Measurements from ENCODE around the gene MKNK2. TPM values are rescaled to one million over a fixed set of nuclear protein-coding genes. Genes with fewer than 3 reads are reported as not detected.

The MKNK2 gene
- total and polyA plus RNA-seq, 2 of the 13 experiments (the other 11 are each of a cell fraction or from before 2014, with no cell fraction given): 44.9 to 112 TPM

DNA sequence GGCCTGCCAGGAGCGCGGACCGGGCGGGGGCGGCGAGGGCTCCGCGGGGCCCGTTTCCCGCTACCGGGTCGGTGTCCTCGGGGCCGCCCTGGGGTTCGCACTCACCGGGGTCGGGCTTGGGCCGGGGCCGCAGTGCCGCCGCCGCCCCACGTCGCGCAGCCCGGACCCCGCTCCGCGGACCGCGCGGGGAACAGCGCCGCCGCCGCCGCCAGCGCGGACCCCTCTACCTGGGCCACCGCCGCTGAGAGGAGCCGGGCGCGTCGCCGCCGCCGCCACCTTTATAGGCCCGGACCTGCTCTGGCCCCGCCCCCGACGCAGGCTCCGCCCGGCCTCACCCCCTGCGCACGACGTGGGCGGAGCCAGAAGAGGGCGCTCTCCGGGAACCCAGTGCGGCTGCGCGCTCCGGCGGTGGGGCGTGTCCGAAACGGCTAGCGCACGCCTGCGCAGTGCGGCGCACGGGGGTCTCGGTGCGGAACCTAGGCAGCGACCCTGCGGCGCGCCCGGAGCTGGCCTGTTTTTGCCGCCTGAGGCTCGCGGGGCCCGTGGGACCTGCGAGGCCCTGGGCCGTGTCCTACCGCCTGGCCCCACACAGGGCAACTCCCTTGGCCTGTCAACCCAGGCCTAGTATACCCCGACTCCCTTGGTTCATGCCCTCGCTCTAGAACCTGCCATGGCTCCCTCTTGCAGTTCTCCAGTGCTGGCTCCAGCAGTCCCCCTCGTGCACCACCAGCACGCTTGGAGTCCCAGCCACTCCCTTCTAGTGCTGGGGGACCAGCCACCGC, at the start of gene MKNK2 (continued):
- TF ChIP-seq SCMH1 (CRISPR knock-in tag; IDR thresholded peaks at IDR 0.05; ENCODE audit: borderline replicate concordance) (no peak), ZNF839 (CRISPR knock-in tag; IDR thresholded peaks at IDR 0.05; ENCODE audit: borderline replicate concordance) (0 out of 2 replicates have a peak, but pooled peaks have one; percentile 25), ELF3 (CRISPR knock-in tag; IDR thresholded peaks at IDR 0.05) (0 out of 2 replicates have a peak, but pooled peaks have one; percentile 8), RXRA (CRISPR knock-in tag; IDR thresholded peaks at IDR 0.05) (peak; percentile 60; the same call in 1 of the 2 replicates), AGO2 (optimal IDR thresholded peaks at IDR 0.05; ENCODE audit: low read depth, low read length) (peak; percentile 9), CREM (IDR thresholded peaks at IDR 0.05) (no peak), CREM (CRISPR knock-in tag; IDR thresholded peaks at IDR 0.05) (0 out of 2 replicates have a peak, but pooled peaks have one; percentile 46), ZNF136 (CRISPR knock-in tag; IDR thresholded peaks at IDR 0.05; ENCODE audit: low read depth) (no peak), DPF2 (CRISPR knock-in tag; IDR thresholded peaks at IDR 0.05; ENCODE audit: borderline replicate concordance, low read depth) (no peak), ZNF441 (CRISPR knock-in tag; IDR thresholded peaks at IDR 0.05; ENCODE audit: borderline replicate concordance) (peak; percentile 68), MLLT10 (CRISPR knock-in tag; IDR thresholded peaks at IDR 0.05) (no peak), ZFP37 (CRISPR knock-in tag; IDR thresholded peaks at IDR 0.05; ENCODE audit: borderline replicate concordance) (no peak), TEAD3 (CRISPR knock-in tag; optimal IDR thresholded peaks at IDR 0.05; ENCODE audit: borderline replicate concordance) (peak; percentile 13), TAF15 (IDR thresholded peaks at IDR 0.05; ENCODE audit: low read depth, low read length, poor library complexity, severe bottlenecking) (no peak), STAG1 (CRISPR knock-in tag; IDR thresholded peaks at IDR 0.05) (no peak), TBX2 (CRISPR knock-in tag; IDR thresholded peaks at IDR 0.05; ENCODE audit: borderline replicate concordance) (peak; percentile 81), ZNF879 (CRISPR knock-in tag; IDR thresholded peaks at IDR 0.05) (0 out of 2 replicates have a peak, but pooled peaks have one; percentile 67), ZNF746 (CRISPR knock-in tag; IDR thresholded peaks at IDR 0.05) (no peak), NONO (IDR thresholded peaks at IDR 0.05) (no peak), NONO (CRISPR knock-in tag; conservative IDR thresholded peaks at IDR 0.05) (peak; percentile 61; the same call in 1 of the 2 replicates), GATAD1 (CRISPR knock-in tag; IDR thresholded peaks at IDR 0.05) (no peak)
- TF ChIP-seq, protein P1, sequence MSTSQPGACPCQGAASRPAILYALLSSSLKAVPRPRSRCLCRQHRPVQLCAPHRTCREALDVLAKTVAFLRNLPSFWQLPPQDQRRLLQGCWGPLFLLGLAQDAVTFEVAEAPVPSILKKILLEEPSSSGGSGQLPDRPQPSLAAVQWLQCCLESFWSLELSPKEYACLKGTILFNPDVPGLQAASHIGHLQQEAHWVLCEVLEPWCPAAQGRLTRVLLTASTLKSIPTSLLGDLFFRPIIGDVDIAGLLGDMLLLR (CRISPR knock-in tag; IDR thresholded peaks at IDR 0.05): peak; percentile 77; the same call in 1 of the 2 replicates
- TF ChIP-seq, protein P2, sequence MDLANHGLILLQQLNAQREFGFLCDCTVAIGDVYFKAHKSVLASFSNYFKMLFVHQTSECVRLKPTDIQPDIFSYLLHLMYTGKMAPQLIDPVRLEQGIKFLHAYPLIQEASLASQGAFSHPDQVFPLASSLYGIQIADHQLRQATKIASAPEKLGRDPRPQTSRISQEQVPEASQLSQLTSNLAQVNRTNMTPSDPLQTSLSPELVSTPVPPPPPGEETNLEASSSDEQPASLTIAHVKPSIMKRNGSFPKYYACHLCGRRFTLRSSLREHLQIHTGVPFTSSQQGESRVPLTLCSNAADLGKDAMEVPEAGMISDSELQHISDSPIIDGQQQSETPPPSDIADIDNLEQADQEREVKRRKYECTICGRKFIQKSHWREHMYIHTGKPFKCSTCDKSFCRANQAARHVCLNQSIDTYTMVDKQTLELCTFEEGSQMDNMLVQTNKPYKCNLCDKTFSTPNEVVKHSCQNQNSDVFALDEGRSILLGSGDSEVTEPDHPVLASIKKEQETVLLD (CRISPR knock-in tag; IDR thresholded peaks at IDR 0.05; ENCODE audit: low read depth): peak; percentile 33; the same call in 1 of the 2 replicates
- TF ChIP-seq, protein P3, sequence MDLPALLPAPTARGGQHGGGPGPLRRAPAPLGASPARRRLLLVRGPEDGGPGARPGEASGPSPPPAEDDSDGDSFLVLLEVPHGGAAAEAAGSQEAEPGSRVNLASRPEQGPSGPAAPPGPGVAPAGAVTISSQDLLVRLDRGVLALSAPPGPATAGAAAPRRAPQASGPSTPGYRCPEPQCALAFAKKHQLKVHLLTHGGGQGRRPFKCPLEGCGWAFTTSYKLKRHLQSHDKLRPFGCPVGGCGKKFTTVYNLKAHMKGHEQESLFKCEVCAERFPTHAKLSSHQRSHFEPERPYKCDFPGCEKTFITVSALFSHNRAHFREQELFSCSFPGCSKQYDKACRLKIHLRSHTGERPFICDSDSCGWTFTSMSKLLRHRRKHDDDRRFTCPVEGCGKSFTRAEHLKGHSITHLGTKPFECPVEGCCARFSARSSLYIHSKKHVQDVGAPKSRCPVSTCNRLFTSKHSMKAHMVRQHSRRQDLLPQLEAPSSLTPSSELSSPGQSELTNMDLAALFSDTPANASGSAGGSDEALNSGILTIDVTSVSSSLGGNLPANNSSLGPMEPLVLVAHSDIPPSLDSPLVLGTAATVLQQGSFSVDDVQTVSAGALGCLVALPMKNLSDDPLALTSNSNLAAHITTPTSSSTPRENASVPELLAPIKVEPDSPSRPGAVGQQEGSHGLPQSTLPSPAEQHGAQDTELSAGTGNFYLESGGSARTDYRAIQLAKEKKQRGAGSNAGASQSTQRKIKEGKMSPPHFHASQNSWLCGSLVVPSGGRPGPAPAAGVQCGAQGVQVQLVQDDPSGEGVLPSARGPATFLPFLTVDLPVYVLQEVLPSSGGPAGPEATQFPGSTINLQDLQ (CRISPR knock-in tag; IDR thresholded peaks at IDR 0.05): no peak
- TF ChIP-seq, protein P4, sequence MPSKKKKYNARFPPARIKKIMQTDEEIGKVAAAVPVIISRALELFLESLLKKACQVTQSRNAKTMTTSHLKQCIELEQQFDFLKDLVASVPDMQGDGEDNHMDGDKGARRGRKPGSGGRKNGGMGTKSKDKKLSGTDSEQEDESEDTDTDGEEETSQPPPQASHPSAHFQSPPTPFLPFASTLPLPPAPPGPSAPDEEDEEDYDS (CRISPR knock-in tag; IDR thresholded peaks at IDR 0.05): peak; percentile 99

Data from HepG2 (cell line).